ENCODE measurements around the gene RPUSD2. TPM values are rescaled to one million over a fixed set of nuclear protein-coding genes. Genes with fewer than 3 reads are reported as not detected.

Gene RPUSD2
- total and polyA plus RNA-seq, 2 donors: 10.7 to 15.2 TPM

Other genes starting within 250 kb of the RPUSD2 start
- 10.1 TPM for gene INAFM2, start 245.6 kb upstream of the RPUSD2 start, total RNA-seq
- 12.8 TPM for gene INAFM2, start 245.6 kb upstream of the RPUSD2 start, polyA plus RNA-seq
- gene CCDC9B, start 228.4 kb upstream of the RPUSD2 start, total RNA-seq: 0.28 TPM
- gene CCDC9B, start 228.4 kb upstream of the RPUSD2 start, polyA plus RNA-seq: 3.6 TPM
- 0.14 TPM for gene PHGR1, start 218.3 kb upstream of the RPUSD2 start, total RNA-seq
- 4.5 TPM for gene PHGR1, start 218.3 kb upstream of the RPUSD2 start, polyA plus RNA-seq
- gene DISP2, start 211.1 kb upstream of the RPUSD2 start, total RNA-seq: 0.19 TPM
- gene DISP2, start 211.1 kb upstream of the RPUSD2 start, polyA plus RNA-seq: 0.55 TPM
- gene KNSTRN, start 186.6 kb upstream of the RPUSD2 start, total RNA-seq: 44.4 TPM
- gene KNSTRN, start 186.6 kb upstream of the RPUSD2 start, polyA plus RNA-seq: 12.5 TPM
- gene IVD, start 163.5 kb upstream of the RPUSD2 start, total RNA-seq: 18.8 TPM
- gene IVD, start 163.5 kb upstream of the RPUSD2 start, polyA plus RNA-seq: 28.3 TPM
- 9.4 TPM for gene BAHD1, start 128.3 kb upstream of the RPUSD2 start, total RNA-seq
- 19.1 TPM for gene BAHD1, start 128.3 kb upstream of the RPUSD2 start, polyA plus RNA-seq
- 5.1 TPM for gene CHST14, start 98.3 kb upstream of the RPUSD2 start, total RNA-seq
- 11.9 TPM for gene CHST14, start 98.3 kb upstream of the RPUSD2 start, polyA plus RNA-seq
- 21.2 TPM for gene CCDC32, start 4.3 kb upstream of the RPUSD2 start, total RNA-seq
- 39.2 TPM for gene CCDC32, start 4.3 kb upstream of the RPUSD2 start, polyA plus RNA-seq
- 25.8 TPM for gene KNL1, start 24.9 kb downstream of the RPUSD2 start, total RNA-seq
- 2.4 TPM for gene KNL1, start 24.9 kb downstream of the RPUSD2 start, polyA plus RNA-seq
- gene RAD51, start 125.9 kb downstream of the RPUSD2 start, total RNA-seq: 12.3 TPM
- 1.2 TPM for gene RAD51, start 125.9 kb downstream of the RPUSD2 start, polyA plus RNA-seq
- 15.0 TPM for gene RMDN3, start 186.0 kb downstream of the RPUSD2 start, total RNA-seq
- 27.0 TPM for gene RMDN3, start 186.0 kb downstream of the RPUSD2 start, polyA plus RNA-seq
- gene GCHFR, start 194.8 kb downstream of the RPUSD2 start, total RNA-seq: 57.0 TPM
- 33.7 TPM for gene GCHFR, start 194.8 kb downstream of the RPUSD2 start, polyA plus RNA-seq
- 1.1 TPM for gene C15orf62, start 200.7 kb downstream of the RPUSD2 start, total RNA-seq
- gene C15orf62, start 200.7 kb downstream of the RPUSD2 start, polyA plus RNA-seq: 1.8 TPM
- 16.9 TPM for gene ZFYVE19, start 237.8 kb downstream of the RPUSD2 start, total RNA-seq
- 43.5 TPM for gene ZFYVE19, start 237.8 kb downstream of the RPUSD2 start, polyA plus RNA-seq
- gene DNAJC17, start 238.2 kb downstream of the RPUSD2 start, total RNA-seq: 45.0 TPM
- gene DNAJC17, start 238.2 kb downstream of the RPUSD2 start, polyA plus RNA-seq: 62.9 TPM

Measured in thymus (tissue), 2 donors.